ENCODE measurements around the gene FRRS1.

FRRS1 gene

DNA sequence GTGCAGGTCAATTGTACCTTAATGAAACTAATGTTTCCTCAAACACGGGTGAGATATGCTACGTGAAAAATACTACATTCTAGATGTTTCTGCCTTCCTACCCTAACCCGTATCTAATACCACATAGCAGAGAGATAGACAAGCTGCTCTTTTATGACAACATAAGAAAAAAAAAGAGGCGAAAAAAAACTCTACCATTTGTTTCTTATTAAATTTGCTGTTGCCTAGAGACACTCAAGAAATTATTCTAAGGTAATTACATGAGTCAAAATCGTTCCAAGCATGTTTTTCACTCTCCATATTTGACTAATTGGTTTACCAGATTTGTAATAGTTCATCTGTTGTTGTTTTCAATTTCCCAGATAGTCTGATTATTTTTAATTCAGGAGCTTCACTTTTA is 93.1 kb downstream of the FRRS1 start:
- no peak for DNase-seq

DNA sequence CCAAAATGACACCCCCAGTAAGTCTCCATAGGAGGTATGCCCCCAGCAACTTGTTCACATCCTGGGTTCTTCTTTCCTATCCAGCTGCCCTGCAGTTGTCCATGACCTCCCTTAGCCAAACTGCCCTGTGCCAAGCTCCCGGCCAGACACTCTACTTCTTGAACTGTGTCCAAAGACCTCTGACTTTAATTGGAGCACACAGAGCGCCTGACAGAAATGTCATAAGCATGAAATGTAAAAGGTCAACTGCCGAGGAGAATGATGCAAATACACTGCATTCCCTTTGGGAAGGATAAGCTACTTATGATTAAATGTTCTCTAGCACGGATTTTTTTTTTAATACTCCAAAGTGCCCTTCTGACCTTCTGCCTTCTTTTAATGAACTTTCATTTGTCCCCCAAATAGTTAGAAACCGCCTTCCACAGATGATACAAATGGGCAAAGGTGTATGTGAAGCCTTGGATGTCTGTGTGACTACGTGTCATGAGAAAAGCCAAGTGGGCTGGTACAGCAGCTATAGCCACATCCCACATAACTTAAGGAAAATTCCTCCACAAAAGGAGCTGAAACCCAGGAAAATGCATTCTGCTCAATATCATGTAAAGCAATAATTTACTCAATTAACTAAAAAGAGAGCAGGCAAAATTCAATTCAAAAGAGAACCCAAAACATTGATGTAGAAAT is 93.8 kb downstream of the FRRS1 start:
- DNase-seq: no peak

DNA sequence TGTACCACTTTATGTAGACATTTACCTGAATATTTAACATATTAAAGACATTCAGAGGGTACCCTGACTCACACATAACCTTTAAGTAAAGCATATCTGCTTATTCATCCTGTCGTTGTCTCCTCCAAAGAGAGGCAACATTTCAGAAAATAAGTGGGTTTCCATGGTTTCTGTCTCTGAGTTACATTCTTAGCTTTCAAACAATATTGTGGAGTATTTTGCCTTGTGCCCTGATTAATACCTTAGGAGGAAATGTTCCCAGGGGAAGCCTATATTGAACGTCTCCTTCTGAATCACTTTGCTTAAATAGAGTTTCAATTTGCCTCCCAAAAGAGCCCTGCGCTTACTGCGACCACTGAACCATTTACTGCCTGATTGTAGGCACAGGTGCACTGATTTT is 94.4 kb downstream of the FRRS1 start:
- no peak for DNase-seq

DNA sequence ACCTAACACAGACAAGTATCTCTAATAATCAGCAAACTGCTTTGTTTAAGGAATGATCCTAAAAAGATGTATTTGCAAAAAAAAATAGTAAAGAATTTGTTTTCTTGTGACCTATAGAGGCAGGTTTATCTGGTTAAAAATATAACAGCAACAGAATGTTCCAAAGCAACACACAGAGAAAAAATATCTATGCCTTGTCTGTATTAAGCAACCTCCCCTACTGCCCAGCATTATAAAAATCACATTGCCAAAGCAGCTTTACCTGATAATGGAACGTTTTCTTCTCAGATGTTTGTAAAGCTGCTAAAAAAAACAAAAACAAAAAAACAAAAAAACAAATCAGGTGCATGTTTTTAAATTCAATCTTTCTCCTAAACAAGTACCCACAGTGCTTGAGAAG is 95.9 kb downstream of the FRRS1 start:
- DNase-seq: no peak

DNA sequence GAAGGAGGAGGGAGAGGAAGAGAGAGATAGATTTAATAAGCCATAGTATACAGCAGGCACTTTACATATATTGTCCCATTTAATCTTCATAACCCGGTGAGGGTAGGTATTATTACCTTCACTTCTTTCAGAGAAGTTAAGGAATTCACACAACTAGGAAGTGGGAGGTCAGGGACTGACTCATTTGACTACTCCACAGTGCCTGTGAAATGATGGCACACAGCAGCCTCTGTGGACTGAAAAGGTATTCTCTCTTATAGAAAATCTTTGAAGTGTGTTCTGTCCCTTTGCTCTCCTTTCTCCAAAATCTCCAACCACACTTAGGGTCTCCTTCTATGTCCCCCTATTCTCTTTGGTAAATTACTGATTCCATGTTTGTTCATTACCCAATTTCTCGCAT is 96.6 kb downstream of the FRRS1 start:
- no peak for DNase-seq

DNA sequence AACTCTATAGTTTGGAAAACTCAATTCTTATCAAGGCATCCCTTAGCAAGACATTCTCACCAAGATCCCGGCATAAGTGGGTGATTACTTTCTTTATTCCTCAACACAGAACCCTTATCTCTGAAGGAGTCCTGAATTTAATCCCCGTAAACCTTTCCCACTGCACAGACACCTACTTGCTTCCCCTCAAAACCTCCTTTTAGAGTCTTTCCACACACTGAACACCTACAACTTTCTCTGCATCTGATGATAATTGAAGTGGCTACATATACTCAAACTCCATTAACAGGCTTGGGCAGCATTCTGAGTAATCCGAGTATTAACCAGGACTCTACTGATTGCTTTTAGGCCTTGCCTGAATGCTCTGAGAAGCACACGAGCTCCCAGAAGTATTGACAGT is 97.1 kb downstream of the FRRS1 start:
- no peak for DNase-seq

DNA sequence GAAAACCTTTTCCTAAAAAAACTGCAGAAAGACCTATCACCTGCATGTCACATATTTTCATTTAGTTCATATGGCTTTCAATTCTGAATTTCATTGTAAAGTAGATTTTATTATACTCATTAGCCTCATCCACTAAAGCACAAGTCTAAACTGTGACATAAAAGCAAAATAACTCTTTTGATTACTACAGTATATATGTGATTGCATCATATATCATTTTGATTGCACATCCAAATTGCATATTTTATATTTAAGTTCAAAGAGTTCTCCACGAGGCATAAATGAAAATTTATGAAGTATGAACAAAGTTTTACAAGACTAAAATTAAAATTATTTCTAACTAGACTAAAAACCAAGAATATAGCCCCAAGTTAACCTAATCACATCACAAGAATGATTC is 101.2 kb downstream of the FRRS1 start:
- no peak for DNase-seq

DNA sequence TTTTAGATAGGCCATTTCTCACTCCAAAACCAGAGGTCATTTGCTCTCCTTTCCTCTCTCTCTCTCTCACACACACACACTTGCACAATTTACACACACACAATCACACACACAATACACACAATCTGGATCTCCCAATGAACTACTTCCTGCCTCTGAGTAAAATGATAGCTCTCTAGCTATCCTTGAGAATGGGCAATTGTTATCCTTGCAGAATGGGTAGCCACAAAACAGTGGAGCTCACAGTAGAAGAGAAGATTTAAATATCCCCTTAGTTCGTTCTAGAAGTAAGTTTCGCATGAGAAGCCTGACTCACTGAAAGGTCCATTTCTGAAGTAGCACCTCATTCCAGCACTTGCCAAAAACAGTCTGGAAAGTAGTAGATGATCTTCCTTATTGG is 102.9 kb downstream of the FRRS1 start:
- no peak for DNase-seq

DNA sequence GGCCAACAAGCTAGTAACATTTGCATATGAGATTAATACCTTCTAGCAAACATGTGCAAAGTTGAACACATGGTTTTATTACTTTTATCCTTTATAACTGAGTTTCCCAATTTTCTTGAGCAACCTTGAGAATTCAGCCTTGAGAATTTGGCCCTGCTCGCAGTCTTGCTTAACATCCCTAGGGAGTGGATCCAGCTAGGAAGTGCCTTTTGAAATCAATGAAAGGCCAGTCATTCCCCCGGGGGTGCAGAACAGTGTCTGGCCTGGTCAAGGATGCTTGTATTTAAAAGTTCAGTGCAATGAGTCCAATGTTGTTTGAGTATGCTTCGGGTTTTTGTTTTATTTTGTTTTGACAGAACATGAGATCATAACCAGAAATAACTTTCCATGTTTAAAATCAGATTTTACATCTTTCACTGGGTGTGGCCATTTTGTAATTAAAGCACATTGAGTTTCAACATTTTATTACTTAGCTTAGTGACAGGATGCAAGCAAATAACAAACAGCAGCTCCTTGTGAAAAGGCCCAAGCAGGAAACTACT is 103.8 kb downstream of the FRRS1 start:
- no peak for DNase-seq

DNA sequence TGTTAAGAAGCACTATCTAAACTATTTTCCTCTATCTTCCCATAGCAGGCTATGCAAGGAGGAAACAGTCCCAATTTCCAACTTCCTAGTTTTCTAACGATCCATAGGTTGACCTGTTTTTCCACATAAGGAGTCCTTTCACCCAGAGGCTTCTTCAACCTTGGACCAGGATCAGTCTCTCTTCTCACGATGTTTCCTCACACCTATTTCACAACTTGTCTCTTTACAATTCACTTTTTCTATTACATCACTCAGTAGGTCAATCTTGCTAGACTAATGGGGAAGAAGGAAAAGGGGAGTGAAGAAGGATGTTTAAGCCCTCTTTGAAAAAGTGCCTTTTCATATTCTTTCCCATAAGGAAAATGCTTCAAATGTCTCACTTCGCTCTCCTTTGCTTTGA is 104.7 kb downstream of the FRRS1 start:
- no peak for DNase-seq

DNA sequence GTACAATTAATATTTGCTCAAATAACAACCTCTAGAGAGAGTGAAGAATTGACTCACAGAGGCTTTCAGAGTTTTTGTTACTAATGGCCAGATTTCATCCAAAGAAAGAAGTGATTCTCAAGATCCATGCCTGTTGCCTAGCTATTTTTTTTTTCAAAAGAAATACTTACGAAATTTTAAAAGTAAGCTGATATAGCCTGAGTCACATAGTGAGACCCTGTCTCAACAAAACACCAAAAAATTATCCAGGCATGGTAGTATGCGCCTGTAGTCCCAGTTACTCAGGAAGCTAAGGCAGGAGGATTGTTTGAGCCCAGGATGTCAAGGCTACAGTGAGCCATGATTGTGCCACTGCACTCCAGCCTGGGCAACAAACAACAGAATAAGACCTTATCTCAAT is 105.9 kb downstream of the FRRS1 start:
- no peak for DNase-seq

DNA sequence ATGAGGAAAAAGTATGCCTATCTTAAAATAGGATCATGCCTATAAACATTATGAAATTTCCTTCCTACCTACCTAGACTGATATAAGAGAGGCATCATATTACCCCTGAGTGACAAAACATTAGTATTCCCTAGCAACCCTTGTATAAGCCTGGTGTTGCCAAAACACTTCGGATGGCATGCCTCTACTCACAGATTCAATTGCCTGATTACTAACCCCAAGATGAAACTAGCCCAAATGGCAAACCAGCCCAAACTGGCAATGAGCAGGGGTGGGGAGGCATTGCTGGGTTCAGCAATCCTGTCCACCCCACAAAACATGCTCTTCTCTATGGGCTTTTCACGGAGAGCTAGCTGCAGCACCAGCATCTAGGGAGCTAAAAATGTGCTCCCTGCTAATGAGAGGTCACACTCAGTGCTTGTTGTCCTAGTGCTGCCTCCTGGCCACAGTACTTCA is 106.7 kb downstream of the FRRS1 start:
- DNase-seq: no peak

Data from CD4-positive, alpha-beta T cell treated with Interferon gamma for 1 hour (primary cell).